BLaER1 treated with 17β-estradiol and CSF1 and Interleukin-3, amounts not matched to agents 10 nM and 100 nM (cell line): ENCODE data around the gene NBDY.

Source experiments
- H3K27ac ChIP-seq, 11 experiments: shearing (Covaris generic); formaldehyde crosslinking; 2 replicates each; pipeline ENCODE4 v1.8.1; 2022
- H3K27me3 ChIP-seq, 11 experiments: shearing (Covaris generic); formaldehyde crosslinking; 2 replicates each; pipeline ENCODE4 v1.8.1; 2022
- H3K36me3 ChIP-seq, 11 experiments: shearing (Covaris generic); formaldehyde crosslinking; 2 replicates each; pipeline ENCODE4 v1.8.1; 2022
- H3K4me1 ChIP-seq, 10 experiments: shearing (Covaris generic); formaldehyde crosslinking; 2 replicates each; pipeline ENCODE4 v1.8.1; 2022
- H3K4me2 ChIP-seq, 11 experiments: shearing (Covaris generic); formaldehyde crosslinking; 2 replicates each; pipeline ENCODE4 v1.8.1; 2022
- H3K4me3 ChIP-seq, 10 experiments: shearing (Covaris generic); formaldehyde crosslinking; 2 replicates each; pipeline ENCODE4 v1.8.1; 2022
- H3K9ac ChIP-seq, 11 experiments: shearing (Covaris generic); formaldehyde crosslinking; 2 replicates each; pipeline ENCODE4 v1.8.1; 2022
- H3K9me3 ChIP-seq, 11 experiments: shearing (Covaris generic); formaldehyde crosslinking; replicated peaks in 1 of 11; 2 replicates each; pipeline ENCODE4 v1.8.1; 2022
- H4K20me1 ChIP-seq, 11 experiments: shearing (Covaris generic); formaldehyde crosslinking; 2 replicates each; pipeline ENCODE4 v1.8.1; 2022
- Cebpa-rat ChIP-seq, 11 experiments: shearing (Covaris generic); IDR thresholded peaks; 2 replicates each; pipeline ENCODE4 v1.8.1; 2022

NBDY gene

GRCh38 chrX:56782352-56782751 is 53.3 kb downstream of the NBDY start:
- peak overlapping the region; percentile 68 to 85 (median 81) for H3K4me2 ChIP-seq

DNA sequence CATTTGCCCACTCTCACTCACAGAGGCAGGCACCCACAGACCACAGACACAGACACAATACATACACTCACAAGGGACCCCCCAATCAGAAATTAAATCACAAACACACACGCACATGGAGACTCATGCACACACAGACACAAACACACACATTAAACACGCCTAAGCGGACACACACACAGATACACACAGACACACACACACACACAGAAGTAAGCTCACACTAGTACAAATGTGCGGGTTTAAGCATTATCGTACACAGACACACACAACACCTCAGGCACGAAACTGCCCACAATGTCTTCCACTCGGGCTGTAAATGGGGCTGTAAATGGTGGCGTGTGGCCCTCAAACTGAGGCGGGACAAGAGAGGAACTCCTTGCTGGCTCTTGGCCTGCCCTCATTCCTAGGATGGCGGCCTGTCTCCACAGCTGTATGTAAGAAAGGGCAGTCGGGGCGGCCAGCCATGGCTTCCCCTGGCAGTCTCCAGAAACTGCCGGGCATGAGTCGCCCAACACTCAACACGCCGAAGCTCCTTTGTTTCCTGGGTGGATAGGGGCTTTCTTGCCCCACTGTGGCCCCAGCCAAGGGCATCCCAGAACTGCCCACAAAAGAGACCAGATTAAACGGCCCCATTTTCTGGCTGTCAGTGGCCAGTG is 53.9 kb downstream of the NBDY start:
- TF ChIP-seq Cebpa-rat (IDR thresholded peaks at IDR 0.05) = no peak
- Histone ChIP-seq H4K20me1 (peaks cover 0 to 7% (median 0%) of the 10 kb centered on the region in 11 experiments; a peak in 5 of 22 replicates), H3K27ac (peak overlapping the region; percentile 61 to 90 (median 81)), H3K9ac (peak overlapping the region; percentile 68 to 83 (median 82)), H3K9me3 (no peaks in the 10 kb centered on the region), H3K4me2 (peak overlapping the region; percentile 68 to 85 (median 81)), H3K4me1 (peaks cover 29 to 58% (median 41%) of the 10 kb centered on the region in 10 experiments), H3K36me3 (peaks cover 0 to 19% (median 0%) of the 10 kb centered on the region in 11 experiments; a peak in 2 of 22 replicates), H3K27me3 (peaks cover 0 to 11% (median 5%) of the 10 kb centered on the region in 11 experiments; a peak in 8 of 22 replicates), H3K4me3 (peak overlapping the region; percentile 38 to 65 (median 54))

More at GRCh38 chrX:56782352-56782751, 53.3 kb downstream of the NBDY start:
- Histone ChIP-seq H3K9ac (peak overlapping the region in 9 of 11 experiments; percentile 68 to 83 (median 82); a peak in 12 of 22 replicates), H4K20me1 (peaks cover 0 to 5% (median 0%) of the 10 kb centered on the region in 11 experiments; a peak in 3 of 22 replicates), H3K4me3 (peak overlapping the region in 7 of 10 experiments; percentile 38 to 65 (median 55); a peak in 6 of 20 replicates), H3K27ac (peak overlapping the region in 9 of 11 experiments; percentile 61 to 90 (median 84); a peak in 17 of 22 replicates), H3K27me3 (peaks cover 0 to 11% (median 5%) of the 10 kb centered on the region in 11 experiments; a peak in 8 of 22 replicates), H3K36me3 (peaks cover 0 to 17% (median 0%) of the 10 kb centered on the region in 11 experiments; a peak in 2 of 22 replicates), H3K9me3 (no peaks in the 10 kb centered on the region), H3K4me1 (peaks cover 23 to 52% (median 36%) of the 10 kb centered on the region in 10 experiments)
- TF ChIP-seq Cebpa-rat (IDR thresholded peaks at IDR 0.05) = no peak

DNA sequence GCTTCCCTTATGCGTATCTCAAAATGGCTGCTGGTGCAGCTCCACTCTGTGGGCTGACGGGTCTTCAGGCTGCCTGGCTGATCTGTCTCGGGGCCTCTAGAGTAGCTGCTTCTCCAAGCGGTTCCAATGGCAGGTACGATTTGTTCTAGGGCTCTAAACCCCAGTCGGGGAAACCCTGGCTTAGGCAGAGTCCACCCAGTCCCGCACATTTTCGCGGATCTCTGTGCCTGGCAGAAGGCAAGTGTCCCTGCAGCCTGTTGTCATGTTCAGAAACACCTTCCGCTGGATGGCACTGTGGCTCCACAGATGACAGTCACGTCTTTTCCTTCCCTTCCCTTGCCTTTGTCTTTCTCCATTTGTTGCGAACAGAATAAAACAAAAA is 54.4 kb downstream of the NBDY start:
- Histone ChIP-seq H3K9ac (peak overlapping the region; percentile 68 to 83 (median 82)), H3K4me3 (peak overlapping the region; percentile 38 to 65 (median 54)), H3K4me1 (peaks cover 34 to 63% (median 47%) of the 10 kb centered on the region in 10 experiments), H3K36me3 (peaks cover 0 to 23% (median 0%) of the 10 kb centered on the region in 11 experiments; a peak in 2 of 22 replicates), H3K4me2 (peak overlapping the region; percentile 68 to 85 (median 81)), H3K9me3 (no peaks in the 10 kb centered on the region), H3K27me3 (peaks cover 0 to 11% (median 5%) of the 10 kb centered on the region in 11 experiments; a peak in 8 of 22 replicates), H4K20me1 (peaks cover 0 to 9% (median 0%) of the 10 kb centered on the region in 11 experiments; a peak in 5 of 22 replicates), H3K27ac (peak overlapping the region; percentile 61 to 90 (median 81))
- no peak for TF ChIP-seq Cebpa-rat (IDR thresholded peaks at IDR 0.05)

DNA sequence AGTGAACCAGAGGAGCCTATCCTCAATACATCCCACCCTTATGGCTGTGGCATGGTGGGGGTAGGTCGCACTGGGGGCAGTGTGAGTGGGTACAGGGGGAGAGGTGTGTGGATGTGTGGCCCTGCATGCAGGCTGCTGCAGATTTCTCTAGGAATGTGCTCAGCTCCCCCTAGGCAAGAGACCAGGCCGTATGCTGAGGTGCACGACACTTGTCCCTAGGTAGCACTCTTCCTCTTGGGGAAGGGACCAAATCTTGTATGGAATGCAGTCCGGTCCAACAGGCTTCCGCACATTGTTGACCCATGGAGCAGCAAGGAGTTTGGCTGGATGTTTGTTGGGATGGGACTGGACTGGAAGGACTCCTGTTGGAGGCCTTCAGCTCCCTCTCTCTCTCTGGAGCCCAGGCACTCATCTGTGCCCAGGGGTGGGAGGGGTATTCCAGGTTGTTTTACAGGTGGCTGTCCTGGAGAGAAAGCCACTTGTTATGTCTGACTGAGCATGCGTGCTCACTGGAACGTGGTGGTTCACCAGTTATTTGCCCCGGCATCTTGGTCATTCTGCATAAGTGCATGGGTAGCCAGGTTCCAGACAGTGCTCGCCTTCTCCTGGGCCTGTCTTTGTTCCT is 55.1 kb downstream of the NBDY start:
- peak overlapping the region in 9 of 11 experiments; percentile 69 to 83 (median 82); a peak in 12 of 22 replicates for H3K9ac ChIP-seq
- no peaks in the 10 kb centered on the region for H3K9me3 ChIP-seq
- peaks cover 0 to 9% (median 0%) of the 10 kb centered on the region in 11 experiments; a peak in 6 of 22 replicates for H4K20me1 ChIP-seq
- H3K4me1 ChIP-seq = peaks cover 35 to 65% (median 48%) of the 10 kb centered on the region in 10 experiments
- peak overlapping the region; percentile 68 to 85 (median 81) for H3K4me2 ChIP-seq
- H3K4me3 ChIP-seq = peak overlapping the region in 8 of 10 experiments; percentile 38 to 65 (median 54); a peak in 9 of 20 replicates
- peaks cover 0 to 29% (median 3%) of the 10 kb centered on the region in 11 experiments; a peak in 3 of 22 replicates for H3K36me3 ChIP-seq
- H3K27ac ChIP-seq = peak overlapping the region in 5 of 11 experiments; percentile 78 to 90 (median 85); a peak in 5 of 22 replicates
- TF ChIP-seq Cebpa-rat (IDR thresholded peaks at IDR 0.05) = no peak
- H3K27me3 ChIP-seq = peaks cover 0 to 11% (median 5%) of the 10 kb centered on the region in 11 experiments; a peak in 9 of 22 replicates

DNA sequence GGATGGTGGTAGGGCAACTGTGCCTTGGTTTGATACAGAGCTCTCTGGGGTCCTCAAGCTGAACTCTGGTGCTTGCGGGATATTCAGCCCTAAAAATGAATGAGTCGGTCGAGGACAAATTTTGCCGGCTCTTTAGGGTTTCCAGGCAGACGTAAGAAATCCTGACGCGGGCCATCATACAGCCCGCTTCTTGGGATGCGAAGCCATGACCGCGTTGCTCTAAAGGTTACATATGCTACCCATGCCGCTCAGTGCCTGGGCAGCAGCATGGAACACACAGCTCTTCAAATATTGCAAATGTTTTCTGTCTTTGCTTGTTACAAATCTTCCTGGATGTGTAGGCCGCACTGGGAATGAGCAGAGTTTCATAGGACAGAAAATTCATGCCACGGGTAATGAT is 55.6 kb downstream of the NBDY start:
- Histone ChIP-seq H3K4me2 (no peak overlapping the region), H3K9me3 (no peaks in the 10 kb centered on the region), H4K20me1 (peaks cover 0 to 9% (median 5%) of the 10 kb centered on the region in 11 experiments; a peak in 6 of 22 replicates), H3K4me1 (peaks cover 35 to 65% (median 48%) of the 10 kb centered on the region in 10 experiments), H3K27me3 (peaks cover 0 to 11% (median 5%) of the 10 kb centered on the region in 11 experiments; a peak in 9 of 22 replicates), H3K36me3 (peaks cover 0 to 35% (median 7%) of the 10 kb centered on the region in 11 experiments; a peak in 5 of 22 replicates), H3K9ac (no peak overlapping the region), H3K4me3 (no peak overlapping the region), H3K27ac (no peak overlapping the region)
- no peak for TF ChIP-seq Cebpa-rat (IDR thresholded peaks at IDR 0.05)

GRCh38 chrX:56785442-56785841 is 56.4 kb downstream of the NBDY start:
- H3K36me3 ChIP-seq = peaks cover 0 to 37% (median 7%) of the 10 kb centered on the region in 11 experiments; a peak in 5 of 22 replicates
- TF ChIP-seq Cebpa-rat (IDR thresholded peaks at IDR 0.05) = no peak
- H3K4me2 ChIP-seq = no peak overlapping the region
- peaks cover 35 to 69% (median 48%) of the 10 kb centered on the region in 10 experiments for H3K4me1 ChIP-seq
- peaks cover 0 to 9% (median 5%) of the 10 kb centered on the region in 11 experiments; a peak in 6 of 22 replicates for H4K20me1 ChIP-seq
- H3K9ac ChIP-seq = peak overlapping the region in 1 of 11 experiments; percentile 22; a peak in 1 of 22 replicates
- peaks cover 0 to 11% (median 5%) of the 10 kb centered on the region in 11 experiments; a peak in 9 of 22 replicates for H3K27me3 ChIP-seq
- no peaks in the 10 kb centered on the region for H3K9me3 ChIP-seq
- H3K27ac ChIP-seq = no peak overlapping the region
- no peak overlapping the region for H3K4me3 ChIP-seq

DNA sequence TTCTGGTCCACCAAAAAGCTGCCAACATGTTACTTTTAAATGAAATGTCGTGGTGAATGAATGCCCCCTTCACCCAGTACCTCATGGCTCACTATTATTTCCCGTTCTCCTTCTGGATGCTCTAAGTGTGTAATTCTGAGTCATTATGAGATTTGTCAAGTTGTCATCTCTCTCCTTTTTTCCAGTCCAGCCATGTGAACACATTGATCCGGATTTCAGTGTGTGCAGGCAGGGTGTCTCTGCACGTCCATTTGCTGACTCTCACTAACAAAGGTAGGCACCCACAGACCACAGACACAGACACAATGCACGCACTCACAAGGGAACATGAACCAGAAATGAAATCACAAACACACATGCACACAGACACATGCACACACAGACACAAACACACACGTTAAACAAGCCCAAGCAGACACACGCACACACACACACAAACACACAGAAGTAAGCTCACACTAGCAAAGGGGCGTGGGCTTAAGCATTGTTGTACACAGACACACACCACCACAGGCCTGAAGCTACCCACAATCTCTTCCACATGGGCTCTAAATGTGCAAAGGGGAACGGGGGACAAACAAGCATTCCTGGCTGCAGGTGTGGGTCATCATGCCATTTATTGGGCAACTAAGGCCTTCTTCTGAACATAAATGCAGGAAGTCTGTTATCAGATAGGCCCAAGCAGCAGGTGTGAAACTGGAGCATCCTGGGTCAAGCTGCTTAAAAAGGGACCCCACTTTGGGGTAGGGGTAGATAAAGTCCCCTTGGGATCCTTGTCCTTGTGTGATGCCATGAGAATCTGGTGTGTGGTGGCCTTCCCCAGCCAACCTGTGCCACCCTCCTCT is 58.1 kb downstream of the NBDY start:
- Histone ChIP-seq H3K9me3 (no peaks in the 10 kb centered on the region), H3K4me1 (peaks cover 36 to 72% (median 49%) of the 10 kb centered on the region in 10 experiments), H3K4me3 (no peak overlapping the region), H3K27me3 (peaks cover 0 to 3% (median 0%) of the 10 kb centered on the region in 11 experiments; a peak in 2 of 22 replicates), H4K20me1 (peaks cover 0 to 9% (median 5%) of the 10 kb centered on the region in 11 experiments; a peak in 6 of 22 replicates), H3K4me2 (peak overlapping the region; percentile 23 to 71 (median 59); a peak in 19 of 22 replicates), H3K27ac (no peak overlapping the region), H3K9ac (no peak overlapping the region), H3K36me3 (peaks cover 0 to 37% (median 7%) of the 10 kb centered on the region in 11 experiments; a peak in 5 of 22 replicates)
- no peak for TF ChIP-seq Cebpa-rat (IDR thresholded peaks at IDR 0.05)
